ES-I3 (cell line): ENCODE measurements around the gene ZNF503.

Experiments
- H3K36me3 ChIP-seq: 2 replicates; pipeline ENCODE4 v1.6.1; 2013; ENCODE audit warnings: mild to moderate bottlenecking, low read length, control low read depth, moderate library complexity; ENCODE audit not compliant: insufficient read depth
- H3K4me1 ChIP-seq: 2 replicates; pipeline ENCODE4 v1.6.1; 2013; ENCODE audit warnings: mild to moderate bottlenecking, control low read depth, low read length; ENCODE audit not compliant: insufficient read depth
- H3K9ac ChIP-seq: 2 replicates; pipeline ENCODE4 v1.6.1; 2013; ENCODE audit warnings: low read depth, mild to moderate bottlenecking, low read length, moderate library complexity
- H3K9me3 ChIP-seq: 2 replicates; pipeline ENCODE4 v1.6.1; 2013; ENCODE audit warnings: mild to moderate bottlenecking, low read length, moderate library complexity; ENCODE audit not compliant: control insufficient read depth, insufficient read depth

ZNF503 gene

GRCh38 chr10:75401569-75402485 lies at the start of gene ZNF503:
Gene ZNF503, minus strand, starts transcription at chr10:75401764. Its CDS starts 345 bp downstream, at chr10:75401419.
- Histone ChIP-seq H3K4me1 (no peaks in the 10 kb centered on the region; the same call in none of the 2 replicates), H3K9ac (peak within 1 kb of the TSS; percentile 95; the same call in 1 of the 2 replicates), H3K36me3 (no peaks in the 10 kb centered on the region), H3K9me3 (no peaks in the 10 kb centered on the region)

DNA sequence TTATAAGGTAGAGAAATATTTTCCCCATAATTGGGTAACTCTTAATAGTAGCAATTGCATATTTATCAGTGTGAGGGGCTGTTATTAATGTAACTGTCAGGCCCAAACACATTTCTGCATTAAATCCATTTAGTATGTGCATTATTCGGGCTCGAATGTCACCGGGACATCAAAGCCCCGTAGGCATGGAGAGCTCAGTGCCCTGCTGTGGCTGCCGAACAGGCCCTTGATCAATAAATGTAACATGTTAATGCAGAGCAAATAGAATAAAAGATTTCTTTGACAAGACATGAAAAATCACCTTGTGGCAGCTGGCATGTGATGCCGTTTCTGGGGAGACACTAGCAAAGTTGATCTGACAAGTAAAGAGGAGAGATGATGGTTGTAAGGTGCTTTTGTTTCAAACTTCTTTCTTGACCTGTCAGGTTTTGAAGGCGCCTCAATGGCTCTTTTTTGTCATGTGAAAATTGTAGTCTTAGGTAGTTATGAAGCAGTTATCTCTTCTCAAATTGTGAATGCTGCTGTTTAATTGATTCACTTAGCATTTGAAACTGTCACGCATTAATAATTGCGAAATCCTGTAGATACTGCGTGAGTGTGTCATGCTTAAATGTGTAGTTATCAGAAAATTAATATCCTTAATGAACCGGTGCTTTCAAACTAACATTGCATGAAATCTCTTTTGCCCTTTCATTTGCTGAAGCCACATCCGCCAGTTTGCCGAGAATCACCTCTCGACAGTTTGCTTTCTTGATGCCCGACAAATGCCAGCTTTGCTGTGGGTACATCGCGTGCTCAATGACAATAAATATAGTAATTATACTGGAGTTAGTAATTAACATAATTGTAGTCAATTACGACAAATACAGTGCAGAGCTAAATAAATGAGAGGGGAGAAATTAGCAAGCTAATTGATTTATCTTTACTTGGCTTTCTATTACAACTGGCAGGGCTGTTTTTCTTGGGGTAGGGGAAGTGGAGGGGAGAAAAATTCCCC lies 49.4 kb upstream of the ZNF503 start:
- Histone ChIP-seq H3K4me1 (peaks cover 27% of the 10 kb centered on the region), H3K36me3 (no peaks in the 10 kb centered on the region), H3K9ac (no peak overlapping the region), H3K9me3 (no peaks in the 10 kb centered on the region; the same call in 1 of the 2 replicates)

- no peak overlapping the region for H3K9ac ChIP-seq
- no peaks in the 10 kb centered on the region for H3K36me3 ChIP-seq
- no peaks in the 10 kb centered on the region; the same call in 1 of the 2 replicates for H3K9me3 ChIP-seq
- peaks cover 27% of the 10 kb centered on the region for H3K4me1 ChIP-seq
Measured at GRCh38 chr10:75450075-75450445, 48.5 kb upstream of the ZNF503 start.

DNA sequence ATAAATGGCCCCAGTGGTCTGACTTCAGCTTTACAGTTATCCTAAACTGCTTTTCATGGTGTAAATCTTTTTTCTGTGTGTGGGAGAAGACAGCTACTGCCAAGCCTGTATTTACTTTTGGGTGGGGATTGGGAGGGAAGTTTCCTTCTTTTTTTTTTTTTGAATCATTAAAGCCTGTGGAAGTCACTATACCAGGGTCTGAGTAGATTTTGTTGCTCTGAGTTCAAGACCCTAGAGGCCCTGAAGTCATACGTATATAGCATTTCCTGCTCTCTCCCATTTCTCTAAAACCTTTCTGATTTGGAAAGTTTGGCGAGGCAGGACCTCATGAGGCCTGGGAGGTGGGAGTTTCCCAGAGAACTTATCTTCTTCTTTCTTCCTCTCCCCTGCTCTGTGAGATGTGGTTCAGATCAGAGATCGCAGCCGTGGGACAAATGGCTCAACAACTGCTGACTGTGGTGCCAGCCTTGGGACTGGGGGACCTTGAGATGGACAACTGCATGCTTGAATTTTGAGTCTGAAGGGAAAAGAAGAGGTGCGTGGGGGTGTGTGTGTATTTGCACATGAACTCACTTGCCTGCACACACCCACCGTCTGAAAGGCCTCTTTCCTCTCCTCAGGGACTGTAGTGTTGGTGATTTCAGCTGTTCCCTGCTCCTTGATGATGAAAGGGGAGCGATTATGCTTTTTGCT lies 48.0 kb upstream of the ZNF503 start:
- Histone ChIP-seq H3K9ac (no peak overlapping the region), H3K4me1 (peaks cover 27% of the 10 kb centered on the region), H3K36me3 (no peaks in the 10 kb centered on the region), H3K9me3 (no peaks in the 10 kb centered on the region; the same call in 1 of the 2 replicates)

DNA sequence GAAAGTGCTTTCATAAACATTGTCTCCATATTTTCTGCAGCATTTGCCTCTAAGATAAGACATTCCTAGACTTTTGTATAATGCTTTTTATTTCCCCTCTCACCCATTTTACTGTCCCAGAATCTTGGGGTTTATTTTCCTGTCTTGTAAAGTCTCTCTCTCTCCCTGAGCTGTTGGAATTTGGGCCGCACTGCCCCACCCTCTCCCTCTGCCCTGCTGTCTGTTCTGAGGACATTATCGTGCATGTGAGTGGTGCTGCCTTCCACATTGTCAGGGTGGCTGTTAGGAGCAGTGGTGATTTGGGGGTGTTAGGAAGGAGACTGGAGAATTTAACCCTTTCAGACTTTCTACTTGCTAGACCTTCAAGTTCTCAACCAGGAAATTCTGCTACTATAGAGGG lies 46.6 kb upstream of the ZNF503 start:
- H3K36me3 ChIP-seq, result no peaks in the 10 kb centered on the region
- no peak overlapping the region for H3K9ac ChIP-seq
- peaks cover 27% of the 10 kb centered on the region for H3K4me1 ChIP-seq
- H3K9me3 ChIP-seq, result no peaks in the 10 kb centered on the region; the same call in 1 of the 2 replicates

DNA sequence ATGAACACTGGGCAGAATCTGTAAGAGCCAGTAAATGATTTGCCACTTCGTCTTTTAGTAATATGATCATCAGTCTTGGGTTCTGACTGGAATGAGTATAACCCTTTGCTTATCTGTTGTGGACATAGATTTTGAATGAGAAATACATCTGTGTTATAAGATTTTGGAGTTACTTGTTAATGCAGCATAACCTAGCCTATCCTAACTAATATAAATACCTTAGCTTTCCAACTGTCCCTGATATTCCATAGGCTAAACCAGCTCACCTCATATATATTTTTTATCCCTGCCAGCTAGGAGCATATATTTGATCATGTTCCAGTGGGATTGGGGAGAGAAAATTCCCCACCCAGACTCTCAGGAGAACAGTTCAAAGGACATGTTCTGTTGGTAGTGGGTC lies 44.9 kb upstream of the ZNF503 start:
- Histone ChIP-seq H3K9me3 (peaks cover 3% of the 10 kb centered on the region; the same call in 1 of the 2 replicates), H3K9ac (no peak overlapping the region), H3K36me3 (no peaks in the 10 kb centered on the region), H3K4me1 (peaks cover 19% of the 10 kb centered on the region)

DNA sequence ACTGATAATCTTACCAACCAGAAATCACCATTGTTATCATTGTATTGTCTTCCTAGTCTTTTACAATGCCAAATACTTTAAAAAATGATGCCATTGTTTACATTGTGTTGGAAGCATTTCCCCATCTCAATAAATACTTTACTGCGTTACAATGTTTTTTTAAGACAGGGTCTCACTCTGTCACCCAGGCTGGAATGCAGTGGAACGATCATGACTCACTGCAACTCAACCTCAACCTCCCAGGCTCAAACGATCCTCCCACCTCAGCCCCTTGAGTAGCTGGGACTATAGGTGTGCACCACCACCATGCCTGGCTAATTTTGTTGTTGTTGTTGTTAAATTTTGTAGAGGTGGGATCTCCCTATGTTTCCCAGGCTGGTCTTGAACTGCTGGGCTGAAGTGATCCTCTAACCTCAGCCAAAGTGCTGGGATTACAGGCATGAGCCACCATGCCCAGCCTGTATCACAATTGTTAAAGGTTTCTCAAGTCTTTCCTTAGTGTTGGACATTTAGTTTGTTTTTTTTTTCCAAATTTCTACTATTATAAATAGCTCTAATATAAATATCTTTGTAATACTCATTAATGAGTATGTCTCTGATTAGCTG lies 43.3 kb upstream of the ZNF503 start:
- no peaks in the 10 kb centered on the region for H3K36me3 ChIP-seq
- H3K4me1 ChIP-seq, result peaks cover 4% of the 10 kb centered on the region
- peaks cover 3% of the 10 kb centered on the region; the same call in 1 of the 2 replicates for H3K9me3 ChIP-seq
- no peak overlapping the region for H3K9ac ChIP-seq

- H3K4me1 ChIP-seq, result no peaks in the 10 kb centered on the region; the same call in 1 of the 2 replicates
- H3K9me3 ChIP-seq, result peaks cover 3% of the 10 kb centered on the region; the same call in 1 of the 2 replicates
- H3K36me3 ChIP-seq, result no peaks in the 10 kb centered on the region
- no peak overlapping the region for H3K9ac ChIP-seq
Measured at GRCh38 chr10:75443362-75443761, 41.8 kb upstream of the ZNF503 start.

- Histone ChIP-seq H3K9ac (no peak overlapping the region), H3K4me1 (no peaks in the 10 kb centered on the region; the same call in 1 of the 2 replicates), H3K9me3 (peaks cover 3% of the 10 kb centered on the region; the same call in 1 of the 2 replicates), H3K36me3 (no peaks in the 10 kb centered on the region)
Measured at GRCh38 chr10:75441682-75442081, 40.1 kb upstream of the ZNF503 start.

DNA sequence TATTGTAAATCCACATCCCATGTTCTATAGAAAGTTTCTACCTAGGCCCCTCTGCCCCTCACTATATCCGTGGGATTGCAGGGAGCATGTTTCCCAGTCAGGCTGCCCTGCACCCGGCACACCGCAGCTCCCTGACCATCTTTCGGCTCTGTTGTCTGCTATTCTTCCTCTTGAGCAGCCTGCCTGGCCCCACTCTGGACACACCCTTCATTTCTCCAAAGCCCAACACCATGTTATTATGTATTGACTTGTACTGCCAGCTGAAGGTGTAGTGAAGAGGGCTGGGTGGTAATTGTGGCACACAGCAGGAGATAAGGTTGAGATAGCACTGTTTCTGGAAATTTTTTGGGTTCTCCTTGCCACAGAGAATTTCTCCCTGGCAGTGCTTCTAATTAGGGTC lies 39.6 kb upstream of the ZNF503 start:
- Histone ChIP-seq H3K4me1 (no peaks in the 10 kb centered on the region; the same call in 1 of the 2 replicates), H3K9me3 (peaks cover 3% of the 10 kb centered on the region; the same call in 1 of the 2 replicates), H3K9ac (no peak overlapping the region), H3K36me3 (no peaks in the 10 kb centered on the region)

DNA sequence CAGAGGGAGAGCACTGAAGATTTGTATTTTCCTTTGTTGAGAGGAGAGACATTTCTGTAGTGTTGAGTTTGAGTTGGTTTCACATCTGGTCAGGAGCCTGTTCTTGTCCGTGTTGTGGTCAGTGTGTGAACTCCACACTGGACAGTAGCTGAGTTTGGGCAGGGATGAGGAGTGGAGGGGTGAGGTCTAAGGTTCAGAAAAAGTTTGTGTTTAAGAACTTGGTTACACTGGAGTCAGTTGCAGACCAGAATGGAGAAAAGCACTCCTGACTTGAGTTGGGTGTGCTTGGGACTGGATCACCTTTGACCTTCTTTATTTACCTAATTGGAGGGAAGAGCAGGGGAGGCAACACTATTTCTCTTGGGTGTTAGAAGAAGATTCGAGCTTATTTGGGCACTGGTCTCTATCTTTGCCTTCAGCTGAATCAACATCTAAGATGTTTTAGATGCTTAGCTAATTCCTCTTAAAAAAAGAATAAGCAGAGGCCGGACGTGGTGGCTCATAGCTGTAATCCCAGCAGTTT lies 38.8 kb upstream of the ZNF503 start:
- H3K4me1 ChIP-seq, result no peaks in the 10 kb centered on the region; the same call in 1 of the 2 replicates
- H3K9me3 ChIP-seq, result 0 out of 2 replicates have a peak, but pooled peaks cover 3% of the 10 kb centered on the region
- H3K36me3 ChIP-seq, result no peaks in the 10 kb centered on the region
- H3K9ac ChIP-seq, result no peak overlapping the region

DNA sequence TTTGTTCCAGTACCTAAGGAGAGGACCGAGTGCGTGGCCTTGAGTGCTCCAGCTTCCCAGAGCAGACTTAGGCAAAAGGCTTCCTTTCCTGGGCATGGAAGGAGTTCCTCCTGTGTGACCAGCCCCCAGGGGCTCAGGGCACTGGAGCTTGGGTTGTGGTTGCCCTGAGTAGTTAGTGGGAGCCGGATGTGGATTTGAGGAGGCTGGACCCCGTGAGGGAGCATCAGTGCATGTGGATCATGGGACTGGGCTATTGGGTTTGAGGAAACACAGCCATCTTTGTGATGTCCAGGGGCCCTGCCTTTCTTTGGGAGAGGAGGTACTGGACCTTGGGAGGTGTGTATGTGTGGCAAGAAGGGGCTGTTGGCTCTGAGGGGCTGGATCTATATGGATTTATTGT lies 38.2 kb upstream of the ZNF503 start:
- Histone ChIP-seq H3K36me3 (no peaks in the 10 kb centered on the region), H3K9me3 (0 out of 2 replicates have a peak, but pooled peaks cover 3% of the 10 kb centered on the region), H3K4me1 (no peaks in the 10 kb centered on the region; the same call in 1 of the 2 replicates), H3K9ac (no peak overlapping the region)

GRCh38 chr10:75438275-75438674 lies 36.7 kb upstream of the ZNF503 start:
- Histone ChIP-seq H3K4me1 (no peaks in the 10 kb centered on the region; the same call in 1 of the 2 replicates), H3K36me3 (no peaks in the 10 kb centered on the region), H3K9me3 (0 out of 2 replicates have a peak, but pooled peaks cover 3% of the 10 kb centered on the region), H3K9ac (no peak overlapping the region)
